AG09309 (cell line): ENCODE measurements around the gene APEX1.

Source experiments
- DNase-seq: peaks from one replicate; pipeline ENCODE4 v3.0.0-alpha.2; 2010; ENCODE audit warnings: low read depth
- H3K4me3 ChIP-seq: 2 replicates; pipeline ENCODE4 v1.5.1; 2011; ENCODE audit warnings: mild to moderate bottlenecking, low read depth, low read length, moderate library complexity; ENCODE audit not compliant: control insufficient read depth
- CTCF ChIP-seq: IDR thresholded peaks from 2 replicates; pipeline ENCODE4 v1.5.1; 2011; ENCODE audit warnings: mild to moderate bottlenecking, low read depth, low read length, inconsistent platforms; ENCODE audit not compliant: insufficient read depth, control insufficient read depth; ENCODE audit errors: missing control alignments

APEX1 gene

DNA sequence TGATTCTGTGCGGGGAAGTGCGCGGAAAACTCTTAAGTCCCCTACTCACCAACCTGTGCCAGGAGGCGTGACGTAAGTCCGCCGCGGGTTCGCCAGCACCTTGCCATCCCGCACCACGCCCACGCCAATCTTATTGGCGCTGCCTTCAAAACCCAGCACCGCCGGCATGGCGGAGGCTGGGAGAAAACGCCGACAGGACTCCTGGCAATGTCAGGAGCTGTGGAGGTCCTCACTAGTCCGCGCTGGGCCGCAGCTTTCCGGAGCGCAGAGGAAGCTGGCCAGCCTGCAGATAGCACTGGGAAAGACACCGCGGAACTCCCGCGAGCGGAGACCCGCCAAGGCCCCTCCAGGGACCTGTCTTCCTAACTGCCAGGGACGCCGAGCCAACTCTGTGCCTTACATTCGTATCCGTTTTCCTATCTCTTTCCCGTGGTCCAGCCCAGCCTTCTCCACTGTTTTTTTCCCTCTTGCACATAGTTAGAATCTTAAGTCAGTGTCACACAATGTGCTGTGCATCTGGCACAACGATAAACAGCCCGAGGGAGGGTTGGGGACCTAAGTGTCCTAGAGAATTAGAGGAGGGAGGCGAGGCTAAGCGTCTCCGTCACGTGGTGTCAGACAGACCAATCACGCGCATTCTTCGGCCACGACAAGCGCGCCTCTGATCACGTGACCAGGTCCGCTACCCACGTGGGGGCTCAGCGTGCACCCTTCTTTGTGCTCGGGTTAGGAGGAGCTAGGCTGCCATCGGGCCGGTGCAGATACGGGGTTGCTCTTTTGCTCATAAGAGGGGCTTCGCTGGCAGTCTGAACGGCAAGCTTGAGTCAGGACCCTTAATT lies at the start of gene APEX1, which contains the start of gene OSGEP:
Gene APEX1, plus strand, starts transcription at position 711 of the 839 bp plus-strand sequence. CDS start 420 bp downstream, outside the sequence.
Gene OSGEP, minus strand, starts transcription at position 297 of the 839 bp plus-strand sequence. Its CDS starts 129 bp downstream, at position 168.
- peak within 1 kb of the TSS; percentile 88 for H3K4me3 ChIP-seq
- peak; percentile 95 for DNase-seq
- no peak for TF ChIP-seq CTCF

DNA sequence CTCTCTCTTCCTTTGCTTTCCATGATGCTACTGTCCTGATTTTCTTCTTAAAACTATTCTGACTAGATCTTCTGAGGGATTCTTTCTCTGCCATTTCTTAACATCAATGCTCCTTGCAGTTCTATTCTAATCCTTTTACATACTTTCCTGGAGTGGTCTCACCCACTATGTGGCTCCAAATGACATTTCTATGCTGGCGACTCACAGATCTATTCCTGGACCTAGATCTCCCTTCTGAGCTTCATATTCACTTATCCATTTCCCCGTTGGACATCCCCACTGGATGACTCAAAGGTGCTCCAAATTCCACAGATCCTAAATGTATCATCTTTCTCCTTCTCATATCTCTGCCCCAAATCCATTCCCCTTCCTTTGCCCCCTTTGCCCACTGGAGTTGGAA lies 45.8 kb upstream of the APEX1 start:
- no peak for DNase-seq
- no peak overlapping the region for H3K4me3 ChIP-seq
- TF ChIP-seq CTCF, result no peak

DNA sequence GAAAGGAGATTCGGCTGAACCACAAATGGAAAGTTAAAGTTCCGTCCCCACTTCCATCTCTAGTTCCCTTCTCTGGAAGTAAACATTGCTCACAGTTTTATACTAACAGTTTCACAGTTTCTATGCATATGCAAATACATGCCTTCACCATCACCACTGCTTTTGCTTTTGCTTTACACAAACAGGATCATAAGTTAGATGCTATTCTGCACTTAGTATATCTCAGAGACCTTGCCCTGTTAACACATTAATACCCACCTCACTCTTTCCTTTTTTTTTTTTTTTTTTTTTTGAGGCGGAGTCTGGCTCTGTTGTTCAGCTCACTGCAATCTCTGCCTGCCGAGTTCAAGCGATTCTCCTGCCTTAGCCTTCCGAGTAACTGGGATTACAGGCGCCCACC lies 42.6 kb upstream of the APEX1 start:
- DNase-seq, result no peak
- no peak for TF ChIP-seq CTCF
- H3K4me3 ChIP-seq, result peak overlapping the region; percentile 100

DNA sequence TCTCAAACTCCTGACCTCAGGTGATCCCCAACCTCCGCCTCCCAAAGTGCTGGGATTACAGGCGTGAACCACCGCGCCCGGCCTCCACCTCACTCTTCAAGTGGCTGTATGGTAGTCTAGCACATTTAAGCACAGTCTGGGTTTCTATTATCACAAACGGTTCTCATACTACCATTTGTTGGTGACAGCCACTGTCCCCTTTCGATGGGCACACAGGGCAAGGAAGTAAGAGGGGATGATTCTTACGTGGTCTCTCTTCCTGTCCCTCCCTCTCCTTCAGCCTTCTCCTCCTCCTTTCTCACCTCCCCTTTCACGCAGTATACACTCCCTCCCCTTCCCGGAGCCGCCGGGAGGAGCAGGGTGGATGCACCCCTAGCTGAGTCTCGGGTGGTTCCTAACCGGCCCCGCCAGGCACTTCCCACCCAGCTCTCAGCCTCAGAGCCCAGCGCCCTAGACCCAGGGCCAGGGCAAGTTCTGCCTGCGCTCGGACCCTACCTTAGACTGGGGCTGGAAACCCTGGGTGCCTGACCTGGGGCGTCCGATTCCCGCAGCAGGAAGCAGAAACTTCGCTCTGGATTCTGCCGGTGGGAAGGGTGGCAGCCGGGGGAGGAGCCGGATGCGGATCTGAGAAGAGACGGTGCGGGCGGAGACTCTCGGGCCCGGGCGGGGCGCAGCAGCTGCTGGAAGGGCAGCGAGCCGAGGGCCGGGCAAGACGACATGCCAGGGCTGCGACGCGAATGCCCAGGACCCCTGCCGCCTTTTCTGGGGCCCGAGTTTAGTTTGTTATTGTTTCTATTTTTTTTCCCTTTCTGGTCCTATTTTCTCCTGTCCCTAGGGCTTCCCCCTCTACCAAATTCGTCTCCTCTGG lies 41.9 kb upstream of the APEX1 start, which contains the start of gene TEP1:
Gene TEP1, minus strand, starts transcription at position 626 of the 868 bp plus-strand sequence. CDS start 5,062 bp downstream, outside the sequence.
- H3K4me3 ChIP-seq, result peak within 1 kb of the TSS; percentile 100
- DNase-seq, result no peak
- TF ChIP-seq CTCF, result no peak

DNA sequence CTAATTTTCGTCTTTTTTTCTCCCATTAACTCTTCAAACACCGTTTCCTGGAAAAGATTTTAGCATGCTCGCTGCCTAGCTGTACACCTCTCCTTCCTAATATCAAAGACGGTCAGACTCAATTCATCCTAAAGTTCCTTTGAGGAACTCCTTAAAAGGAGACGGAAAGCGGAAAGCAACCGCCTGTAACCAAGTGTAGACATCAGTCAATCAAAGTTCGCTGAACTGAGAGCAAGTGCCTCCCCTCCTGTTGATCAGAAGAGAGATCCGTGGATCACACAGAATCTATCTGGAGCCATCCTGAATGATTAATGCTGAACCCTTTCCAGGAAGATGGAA lies 41.3 kb upstream of the APEX1 start:
- peak overlapping the region; percentile 100 for H3K4me3 ChIP-seq
- DNase-seq, result no peak
- TF ChIP-seq CTCF, result no peak

DNA sequence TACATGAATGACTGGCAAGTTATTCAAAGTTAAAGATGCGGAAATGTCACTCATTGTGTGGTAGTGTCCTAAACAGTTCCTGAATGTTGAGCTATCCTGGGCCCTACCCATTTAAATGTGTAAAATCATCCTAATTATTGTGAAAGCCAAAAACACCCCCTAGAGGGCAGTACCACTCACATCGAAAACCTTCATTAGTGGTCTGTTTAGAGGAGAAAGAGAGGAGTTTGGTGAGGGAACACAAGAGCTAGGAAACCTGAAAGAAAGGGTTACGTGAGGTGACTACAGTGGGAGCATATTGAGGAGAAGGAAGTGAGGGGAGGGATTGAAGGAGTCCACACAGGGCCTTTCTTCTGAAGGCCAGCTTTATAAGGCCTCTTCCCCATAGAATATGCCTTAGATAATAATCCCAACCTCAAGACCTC lies 39.2 kb upstream of the APEX1 start:
- DNase-seq, result no peak
- TF ChIP-seq CTCF, result peak; percentile 70
- no peak overlapping the region for H3K4me3 ChIP-seq
